ENCODE data around the gene SH2D3A. TPM values are rescaled to one million over a fixed set of nuclear protein-coding genes. Genes with fewer than 3 reads are reported as not detected.

The SH2D3A gene
- total and polyA plus RNA-seq, 2 of the 4 experiments (the other 2 are of a cell fraction) = under 0.01 to 0.09 TPM

DNA sequence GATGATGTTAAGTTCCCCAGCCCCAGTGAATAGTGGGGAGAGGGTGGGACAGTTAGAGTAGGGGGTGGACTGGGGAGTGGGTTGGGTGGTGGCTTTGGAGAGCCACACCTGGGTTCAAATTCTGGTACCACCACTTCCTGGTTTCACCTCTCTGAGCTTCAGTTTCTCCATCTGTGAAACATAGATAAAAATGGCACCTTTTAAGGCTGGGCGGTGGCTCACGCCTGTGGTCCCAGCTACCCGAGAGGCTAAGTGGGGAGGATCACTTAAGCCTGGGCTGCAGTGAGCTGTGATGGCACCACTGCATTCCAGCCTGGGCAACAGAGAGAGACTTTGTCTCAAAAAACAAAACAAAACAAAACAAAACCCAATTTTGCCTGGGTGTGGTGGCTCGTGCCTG lies 11.2 kb upstream of the SH2D3A start:
- H2BK120ac ChIP-seq (ENCODE audit: low read depth, low read length) = no peak overlapping the region
- no peak overlapping the region for H4K91ac ChIP-seq (ENCODE audit: insufficient read depth, low read depth, low read length)
- no peak overlapping the region for H2BK15ac ChIP-seq (ENCODE audit: low read depth, low read length)
- H3K4me1 ChIP-seq (ENCODE audit: control insufficient read depth, insufficient read depth, low read length) = no peaks in the 10 kb centered on the region
- no CpG with 5 or more reads among the region's 4 CpGs for WGBS, 2 experiments (ENCODE audit: extremely low coverage in 2 of 2, insufficient read length in 1 of 2)
- H3K4me3 ChIP-seq (ENCODE audit: insufficient read depth, low read depth, low read length) = no peak overlapping the region
- H3K56ac ChIP-seq (ENCODE audit: extremely low read depth, insufficient read depth, low read length) = no peak overlapping the region
- H3K9me3 ChIP-seq (ENCODE audit: control insufficient read depth, insufficient read depth, low read length) = no peaks in the 10 kb centered on the region
- POLR2A ChIA-PET (ENCODE audit: unreplicated experiment) = no interaction called here
- H3K4ac ChIP-seq (ENCODE audit: low read depth, low read length) = no peak overlapping the region
- H3K27ac ChIP-seq (ENCODE audit: insufficient read depth, low read length) = no peak overlapping the region
- in situ Hi-C loops (cut with MboI; ENCODE audit: low sequenced_read_pairs) (no loop called here), intact Hi-C loops (cut with micrococcal nuclease) (no loop called here), dilution Hi-C loops (cut with HindIII; ENCODE audit: low sequenced_read_pairs, unreplicated experiment) (no loop called here)
- H4K8ac ChIP-seq (ENCODE audit: low read depth in 2 of 2, low read length in 2 of 2) = no peak overlapping the region
- no peaks in the 10 kb centered on the region for H3K9me1 ChIP-seq (ENCODE audit: insufficient read depth, low read length)
- H3K14ac ChIP-seq (replicated peaks; ENCODE audit: low read depth, low read length) = no peak overlapping the region
- DNase-seq = no peak
- H2AFZ ChIP-seq (replicated peaks; ENCODE audit: low read length, poor library complexity) = no peak overlapping the region
- H3K36me3 ChIP-seq (ENCODE audit: control insufficient read depth, insufficient read depth, low read length) = no peaks in the 10 kb centered on the region
- no peak overlapping the region for H2BK5ac ChIP-seq (ENCODE audit: low read depth, low read length, poor library complexity, severe bottlenecking)
- BruUV-seq (replicated peaks) = no TSS peak
- no peak overlapping the region for H4K5ac ChIP-seq (ENCODE audit: low read depth, low read length)
- H2AK9ac ChIP-seq (replicated peaks; ENCODE audit: low read depth, low read length, poor library complexity) = no peak overlapping the region
- no peaks in the 10 kb centered on the region for H4K20me1 ChIP-seq (ENCODE audit: insufficient read depth, low read length)
- no peak for TF ChIP-seq NFE2L2 (IDR thresholded peaks at IDR 0.05; ENCODE audit: low read depth, low read length)
- TF ChIP-seq RCOR1 (IDR thresholded peaks at IDR 0.05; ENCODE audit: insufficient replicate concordance, low read length) = no peak
- TF ChIP-seq, protein P1, sequence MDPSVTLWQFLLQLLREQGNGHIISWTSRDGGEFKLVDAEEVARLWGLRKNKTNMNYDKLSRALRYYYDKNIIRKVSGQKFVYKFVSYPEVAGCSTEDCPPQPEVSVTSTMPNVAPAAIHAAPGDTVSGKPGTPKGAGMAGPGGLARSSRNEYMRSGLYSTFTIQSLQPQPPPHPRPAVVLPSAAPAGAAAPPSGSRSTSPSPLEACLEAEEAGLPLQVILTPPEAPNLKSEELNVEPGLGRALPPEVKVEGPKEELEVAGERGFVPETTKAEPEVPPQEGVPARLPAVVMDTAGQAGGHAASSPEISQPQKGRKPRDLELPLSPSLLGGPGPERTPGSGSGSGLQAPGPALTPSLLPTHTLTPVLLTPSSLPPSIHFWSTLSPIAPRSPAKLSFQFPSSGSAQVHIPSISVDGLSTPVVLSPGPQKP (IDR thresholded peaks at IDR 0.05; ENCODE audit: borderline replicate concordance, low read depth, low read length) = no peak
- TF ChIP-seq CHD1 (IDR thresholded peaks at IDR 0.05; ENCODE audit: low read depth, low read length) = no peak
- TF ChIP-seq, protein P2, sequence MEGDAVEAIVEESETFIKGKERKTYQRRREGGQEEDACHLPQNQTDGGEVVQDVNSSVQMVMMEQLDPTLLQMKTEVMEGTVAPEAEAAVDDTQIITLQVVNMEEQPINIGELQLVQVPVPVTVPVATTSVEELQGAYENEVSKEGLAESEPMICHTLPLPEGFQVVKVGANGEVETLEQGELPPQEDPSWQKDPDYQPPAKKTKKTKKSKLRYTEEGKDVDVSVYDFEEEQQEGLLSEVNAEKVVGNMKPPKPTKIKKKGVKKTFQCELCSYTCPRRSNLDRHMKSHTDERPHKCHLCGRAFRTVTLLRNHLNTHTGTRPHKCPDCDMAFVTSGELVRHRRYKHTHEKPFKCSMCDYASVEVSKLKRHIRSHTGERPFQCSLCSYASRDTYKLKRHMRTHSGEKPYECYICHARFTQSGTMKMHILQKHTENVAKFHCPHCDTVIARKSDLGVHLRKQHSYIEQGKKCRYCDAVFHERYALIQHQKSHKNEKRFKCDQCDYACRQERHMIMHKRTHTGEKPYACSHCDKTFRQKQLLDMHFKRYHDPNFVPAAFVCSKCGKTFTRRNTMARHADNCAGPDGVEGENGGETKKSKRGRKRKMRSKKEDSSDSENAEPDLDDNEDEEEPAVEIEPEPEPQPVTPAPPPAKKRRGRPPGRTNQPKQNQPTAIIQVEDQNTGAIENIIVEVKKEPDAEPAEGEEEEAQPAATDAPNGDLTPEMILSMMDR (conservative IDR thresholded peaks at IDR 0.05; ENCODE audit: low read depth, low read length) = no peak
- no peak for TF ChIP-seq SMC3 (IDR thresholded peaks at IDR 0.05; ENCODE audit: low read depth, low read length)
- TF ChIP-seq, protein P3, sequence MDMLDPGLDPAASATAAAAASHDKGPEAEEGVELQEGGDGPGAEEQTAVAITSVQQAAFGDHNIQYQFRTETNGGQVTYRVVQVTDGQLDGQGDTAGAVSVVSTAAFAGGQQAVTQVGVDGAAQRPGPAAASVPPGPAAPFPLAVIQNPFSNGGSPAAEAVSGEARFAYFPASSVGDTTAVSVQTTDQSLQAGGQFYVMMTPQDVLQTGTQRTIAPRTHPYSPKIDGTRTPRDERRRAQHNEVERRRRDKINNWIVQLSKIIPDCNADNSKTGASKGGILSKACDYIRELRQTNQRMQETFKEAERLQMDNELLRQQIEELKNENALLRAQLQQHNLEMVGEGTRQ (IDR thresholded peaks at IDR 0.05; ENCODE audit: low read depth, low read length) = no peak
- TF ChIP-seq RFX5 (IDR thresholded peaks at IDR 0.05; ENCODE audit: low read depth, low read length) = no peak
- TF ChIP-seq POLR2A (IDR thresholded peaks at IDR 0.05; ENCODE audit: low read depth, low read length) = no peak
- no peak overlapping the region for H3K18ac ChIP-seq (ENCODE audit: low read depth, low read length)
- no peaks in the 10 kb centered on the region for H3K27me3 ChIP-seq (ENCODE audit: control insufficient read depth, insufficient read depth, low read length)
- no peak for ATAC-seq (ENCODE audit: low read depth)
- H2BK20ac ChIP-seq (ENCODE audit: low read depth, low read length) = no peak overlapping the region
- no peak overlapping the region for H2AK5ac ChIP-seq (ENCODE audit: low read depth, low read length)
- H3K79me1 ChIP-seq (ENCODE audit: low read depth in 1 of 2, low read length in 2 of 2) = no peaks in the 10 kb centered on the region
- CTCF ChIA-PET = no interaction called here
- no peak overlapping the region for H3K4me2 ChIP-seq (ENCODE audit: low read depth, low read length)
- no peak overlapping the region for H3K9ac ChIP-seq (ENCODE audit: low read depth, low read length)
- no peak overlapping the region for H3K23ac ChIP-seq (ENCODE audit: low read depth, low read length)

All from IMR-90 (cell line).